Activated CD4-positive, alpha-beta memory T cell treated with anti-CD3 and anti-CD28 coated beads, Interleukin-2, amount 10 ng/mL, durations not matched to agents 7 days and 5 days (primary cell): Measurements from ENCODE around the gene HNF1B. TPM values are rescaled to one million over a fixed set of nuclear protein-coding genes. Genes with fewer than 3 reads are reported as not detected.
"Not testable (repeated sequence)": the region's sequence is repeated elsewhere in the genome, so short reads cannot be mapped to it uniquely, and the experiment has no call there.

Experiments
- CTCF ChIA-PET: fragments of 350-600 bp; sonication (Branson Sonifier 250); formaldehyde crosslinking; loops from one replicate; lab custom pipeline; 2021; ENCODE audit warnings: antibody characterized with exemption, inconsistent platforms; lab: Charles Lee
- POLR2A ChIA-PET: fragments of 350-600 bp; sonication (Branson Sonifier 250); formaldehyde crosslinking; loops from one replicate; lab custom pipeline; 2021; ENCODE audit warnings: antibody characterized with exemption; lab: Charles Lee
- DNase-seq: peaks from one replicate; pipeline ENCODE4 v3.0.0-alpha.2; 2020
- H3K27ac Mint-ChIP-seq: one replicate; pipeline ENCODE4 v1.8.0; 2021; ENCODE audit warnings: mild to moderate bottlenecking, mixed read lengths
- H3K27me3 Mint-ChIP-seq: one replicate; pipeline ENCODE4 v1.8.0; 2021; ENCODE audit warnings: mixed read lengths
- H3K36me3 Mint-ChIP-seq: one replicate; pipeline ENCODE4 v1.8.0; 2021; ENCODE audit warnings: low read depth, mixed read lengths
- H3K4me1 Mint-ChIP-seq: one replicate; pipeline ENCODE4 v1.8.0; 2021; ENCODE audit warnings: mixed read lengths
- H3K4me3 Mint-ChIP-seq: one replicate; pipeline ENCODE4 v1.8.0; 2021; ENCODE audit warnings: mild to moderate bottlenecking, mixed read lengths
- H3K9me3 Mint-ChIP-seq: one replicate; pipeline ENCODE4 v1.8.0; 2021; ENCODE audit warnings: mixed read lengths
- total RNA-seq, 2 experiments: library from RNA; stranded (reverse); gene quantifications; one replicate each; pipeline ENCODE4 v1.2.3, GENCODE V29; 2021

The HNF1B gene
- total RNA-seq, 2 experiments from 2014 or later = not detected

- H3K27me3 Mint-ChIP-seq = peaks cover 2% of the 10 kb centered on the region
- no peak overlapping the region for H3K4me3 Mint-ChIP-seq
- ChIA-PET CTCF (no interaction called here), POLR2A (no interaction called here)
- no peak overlapping the region for H3K27ac Mint-ChIP-seq
- no peaks in the 10 kb centered on the region for H3K9me3 Mint-ChIP-seq
- H3K36me3 Mint-ChIP-seq = no peaks in the 10 kb centered on the region
- no peak for DNase-seq
- H3K4me1 Mint-ChIP-seq = no peaks in the 10 kb centered on the region
Observed at GRCh38 chr17:37689317-37689716, 55.5 kb downstream of the HNF1B start.

GRCh38 chr17:37683454-37683984, 61.3 kb downstream of the HNF1B start:
- Mint-ChIP-seq H3K27ac (no peak overlapping the region), H3K4me1 (no peaks in the 10 kb centered on the region), H3K4me3 (no peak overlapping the region), H3K27me3 (peaks cover 6% of the 10 kb centered on the region), H3K9me3 (no peaks in the 10 kb centered on the region), H3K36me3 (no peaks in the 10 kb centered on the region)
- ChIA-PET POLR2A (interaction anchor here (0.7 kb wide), 1 partner anchor 15 kb away, joined by 3 read pairs; no protein-coding TSS in a partner anchor), CTCF (no interaction called here)
- no peak for DNase-seq

- Mint-ChIP-seq H3K4me3 (no peak overlapping the region), H3K27me3 (peaks cover 19% of the 10 kb centered on the region), H3K4me1 (no peaks in the 10 kb centered on the region), H3K9me3 (no peaks in the 10 kb centered on the region), H3K27ac (no peak overlapping the region), H3K36me3 (no peaks in the 10 kb centered on the region)
- DNase-seq = no peak
- CTCF ChIA-PET = interaction anchor here (0.8 kb wide), 1 partner anchor 109 kb away, joined by 3 read pairs; no protein-coding TSS in a partner anchor
- POLR2A ChIA-PET = no interaction called here
Observed at GRCh38 chr17:37682007-37682406, 62.9 kb downstream of the HNF1B start.

DNA sequence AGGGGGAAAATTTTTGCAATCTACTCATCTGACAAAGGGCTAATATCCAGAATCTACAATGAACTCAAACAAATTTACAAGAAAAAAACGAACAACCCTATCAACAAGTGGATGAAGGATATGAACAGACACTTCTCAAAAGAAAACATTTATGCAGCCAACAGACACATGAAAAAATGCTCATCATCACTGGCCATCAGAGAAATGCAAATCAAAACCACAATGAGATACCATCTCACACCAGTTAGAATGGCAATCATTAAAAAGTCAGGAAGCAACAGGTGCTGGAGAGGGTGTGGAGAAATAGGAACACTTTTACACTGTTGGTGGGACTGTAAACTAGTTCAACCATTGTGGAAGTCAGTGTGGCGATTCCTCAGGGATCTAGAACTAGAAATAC, 64.9 kb downstream of the HNF1B start:
- POLR2A ChIA-PET, H3K36me3 Mint-ChIP-seq, CTCF ChIA-PET, H3K9me3 Mint-ChIP-seq, H3K4me3 Mint-ChIP-seq, H3K27ac Mint-ChIP-seq, DNase-seq, H3K4me1 Mint-ChIP-seq: not testable (repeated sequence)
- H3K27me3 Mint-ChIP-seq = peaks cover 29% of the 10 kb centered on the region

DNA sequence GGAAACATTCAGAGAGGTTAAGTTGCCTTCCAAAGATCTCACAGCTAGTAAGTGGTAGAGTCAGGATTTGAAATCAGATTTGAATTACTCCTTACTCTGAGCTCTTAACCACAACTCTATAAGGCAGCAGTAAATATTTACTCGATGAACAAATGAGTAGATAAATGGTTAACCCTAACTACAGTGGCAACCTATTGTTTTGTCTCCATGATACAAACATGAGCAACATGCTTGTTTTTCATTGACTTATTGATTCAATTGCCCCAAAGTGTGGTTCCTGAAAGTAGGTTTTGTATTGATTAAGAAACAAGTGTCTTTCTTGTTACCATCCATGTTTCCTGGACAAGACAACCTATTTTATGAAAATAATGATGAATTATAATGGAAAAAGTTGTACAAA, 66.8 kb downstream of the HNF1B start:
- Mint-ChIP-seq H3K4me3 (no peak overlapping the region), H3K9me3 (no peaks in the 10 kb centered on the region), H3K36me3 (no peaks in the 10 kb centered on the region), H3K27me3 (peaks cover 31% of the 10 kb centered on the region), H3K4me1 (no peaks in the 10 kb centered on the region), H3K27ac (no peak overlapping the region)
- CTCF ChIA-PET = interaction anchor here (0.8 kb wide), 1 partner anchor 17 kb away, joined by 3 read pairs; no protein-coding TSS in a partner anchor
- POLR2A ChIA-PET = no interaction called here
- no peak for DNase-seq

GRCh38 chr17:37677021-37677420, 67.8 kb downstream of the HNF1B start:
- no peak for DNase-seq
- H3K9me3 Mint-ChIP-seq = no peaks in the 10 kb centered on the region
- no peaks in the 10 kb centered on the region for H3K36me3 Mint-ChIP-seq
- no peaks in the 10 kb centered on the region for H3K4me1 Mint-ChIP-seq
- CTCF ChIA-PET = no interaction called here
- no peak overlapping the region for H3K27ac Mint-ChIP-seq
- POLR2A ChIA-PET = no interaction called here
- peaks cover 31% of the 10 kb centered on the region for H3K27me3 Mint-ChIP-seq
- no peak overlapping the region for H3K4me3 Mint-ChIP-seq

DNA sequence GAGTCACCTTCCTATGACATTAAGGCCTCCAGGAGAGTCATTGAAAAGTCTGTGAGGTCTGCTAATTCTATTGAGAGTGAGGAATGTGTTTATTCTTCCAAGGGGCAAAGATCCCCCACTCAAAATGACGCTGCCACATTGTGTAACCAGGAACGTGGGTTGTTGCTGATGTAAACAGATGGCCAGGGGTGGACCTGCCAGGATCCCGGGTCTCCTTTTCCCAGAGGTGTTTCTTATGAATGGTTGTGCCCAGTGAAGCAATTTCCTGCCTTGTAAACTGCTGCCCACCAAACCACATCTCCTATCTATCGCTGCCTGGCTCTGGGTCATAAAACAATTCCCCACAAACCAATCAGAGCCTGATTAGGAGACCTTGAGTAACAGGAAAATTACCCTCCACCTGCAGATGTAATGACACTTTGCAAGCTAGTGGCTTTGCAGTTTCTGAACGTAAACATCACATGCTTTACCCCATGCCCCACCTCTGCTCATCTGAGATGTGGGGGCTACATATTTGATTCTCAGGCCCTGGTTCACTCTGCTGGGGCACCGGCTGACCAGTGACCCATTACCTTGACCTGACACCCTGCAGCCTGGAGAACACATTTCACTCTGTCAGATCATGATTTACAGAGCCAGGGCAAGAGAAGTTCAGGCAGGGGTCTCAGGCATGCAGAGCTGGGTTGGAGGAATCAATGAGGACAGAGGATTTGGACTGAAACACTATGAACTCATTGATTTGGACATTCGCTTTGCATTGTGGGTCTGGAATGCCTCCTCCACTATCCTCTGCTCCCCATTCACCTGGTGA, 68.5 kb downstream of the HNF1B start:
- Mint-ChIP-seq H3K4me3 (no peak overlapping the region), H3K27ac (no peak overlapping the region), H3K4me1 (no peaks in the 10 kb centered on the region), H3K36me3 (no peaks in the 10 kb centered on the region), H3K9me3 (no peaks in the 10 kb centered on the region), H3K27me3 (peaks cover 31% of the 10 kb centered on the region)
- CTCF ChIA-PET = no interaction called here
- no peak for DNase-seq
- POLR2A ChIA-PET = no interaction called here

GRCh38 chr17:37674511-37674910, 70.3 kb downstream of the HNF1B start:
- no peaks in the 10 kb centered on the region for H3K4me1 Mint-ChIP-seq
- no peak overlapping the region for H3K4me3 Mint-ChIP-seq
- peaks cover 31% of the 10 kb centered on the region for H3K27me3 Mint-ChIP-seq
- POLR2A ChIA-PET = no interaction called here
- DNase-seq = no peak
- CTCF ChIA-PET = no interaction called here
- H3K9me3 Mint-ChIP-seq = no peaks in the 10 kb centered on the region
- no peaks in the 10 kb centered on the region for H3K36me3 Mint-ChIP-seq
- H3K27ac Mint-ChIP-seq = no peak overlapping the region

- Mint-ChIP-seq H3K27me3 (peaks cover 23% of the 10 kb centered on the region), H3K27ac (no peak overlapping the region), H3K36me3 (no peaks in the 10 kb centered on the region), H3K4me1 (no peaks in the 10 kb centered on the region), H3K9me3 (no peaks in the 10 kb centered on the region), H3K4me3 (no peak overlapping the region)
- CTCF ChIA-PET = no interaction called here
- POLR2A ChIA-PET = no interaction called here
- DNase-seq = no peak
Observed at GRCh38 chr17:37673386-37673785, 71.5 kb downstream of the HNF1B start.

GRCh38 chr17:37672548-37673078, 72.2 kb downstream of the HNF1B start:
- no peak overlapping the region for H3K27ac Mint-ChIP-seq
- ChIA-PET CTCF (no interaction called here), POLR2A (no interaction called here)
- no peak for DNase-seq
- no peaks in the 10 kb centered on the region for H3K36me3 Mint-ChIP-seq
- no peaks in the 10 kb centered on the region for H3K4me1 Mint-ChIP-seq
- H3K9me3 Mint-ChIP-seq = no peaks in the 10 kb centered on the region
- H3K4me3 Mint-ChIP-seq = no peak overlapping the region
- peaks cover 22% of the 10 kb centered on the region for H3K27me3 Mint-ChIP-seq

DNA sequence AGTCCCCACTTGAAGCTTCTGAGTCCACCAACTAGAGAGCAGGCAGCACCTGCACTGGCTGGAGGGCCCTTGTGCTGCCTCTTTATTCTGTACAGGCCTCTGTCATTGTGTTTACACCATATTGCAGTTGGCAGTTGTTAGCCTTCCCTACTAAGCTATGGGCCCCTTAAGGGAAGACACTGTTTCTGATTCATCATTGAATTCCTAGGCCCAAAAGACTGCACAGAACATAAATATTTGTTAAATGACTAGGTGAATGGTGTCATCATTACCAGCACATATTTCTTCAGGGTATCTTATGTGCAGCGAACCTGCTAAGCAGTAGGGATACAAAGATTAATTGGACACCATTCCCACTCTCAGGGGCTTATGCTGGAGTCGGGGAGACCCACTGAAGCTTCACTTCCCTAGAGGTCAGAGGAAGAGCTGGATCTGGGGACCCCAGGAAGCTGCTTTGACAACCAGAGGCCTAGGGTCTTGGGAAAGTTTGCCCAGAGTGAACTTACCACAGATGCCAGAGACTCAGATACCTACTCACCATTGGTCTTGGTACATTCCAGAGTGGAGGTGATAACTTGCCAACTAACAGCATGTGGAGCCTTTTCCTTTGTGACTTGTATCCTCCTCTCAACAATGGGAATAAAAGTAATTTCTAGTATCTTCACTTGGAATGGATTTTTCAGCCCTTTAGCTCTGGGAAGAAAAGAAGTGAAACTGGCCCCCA, 72.9 kb downstream of the HNF1B start:
- Mint-ChIP-seq H3K36me3 (no peaks in the 10 kb centered on the region), H3K27me3 (peaks cover 15% of the 10 kb centered on the region), H3K4me1 (no peaks in the 10 kb centered on the region), H3K27ac (no peak overlapping the region), H3K4me3 (no peak overlapping the region), H3K9me3 (no peaks in the 10 kb centered on the region)
- ChIA-PET POLR2A (no interaction called here), CTCF (interaction anchor here (1.0 kb wide), 1 partner anchor 120 kb away, joined by 3 read pairs; no protein-coding TSS in a partner anchor)
- no peak for DNase-seq

- H3K27me3 Mint-ChIP-seq = peaks cover 8% of the 10 kb centered on the region
- H3K27ac Mint-ChIP-seq = no peak overlapping the region
- no peak overlapping the region for H3K4me3 Mint-ChIP-seq
- no peaks in the 10 kb centered on the region for H3K9me3 Mint-ChIP-seq
- H3K36me3 Mint-ChIP-seq = no peaks in the 10 kb centered on the region
- POLR2A ChIA-PET = no interaction called here
- no peaks in the 10 kb centered on the region for H3K4me1 Mint-ChIP-seq
- no peak for DNase-seq
- CTCF ChIA-PET = interaction anchor here (1.0 kb wide), 1 partner anchor 120 kb away, joined by 3 read pairs; no protein-coding TSS in a partner anchor
Observed at GRCh38 chr17:37671028-37671823, 73.6 kb downstream of the HNF1B start.
